T-helper 9 cell (primary cell): ENCODE data around the gene TSHZ2.
"Not testable (repeated sequence)": the region's sequence is repeated elsewhere in the genome, so short reads cannot be mapped to it uniquely, and the experiment has no call there.

ENCODE experiments used
- DNase-seq: peaks from one replicate; pipeline ENCODE4 v3.0.0-alpha.2; 2020

The TSHZ2 gene

GRCh38 chr20:53533500-53533899, 561.3 kb downstream of the TSHZ2 start:
- DNase-seq = no peak

GRCh38 chr20:53534037-53534436, 561.9 kb downstream of the TSHZ2 start:
- no peak for DNase-seq

GRCh38 chr20:53535878-53536277, 563.7 kb downstream of the TSHZ2 start:
- DNase-seq = no peak

GRCh38 chr20:53536382-53536781, 564.2 kb downstream of the TSHZ2 start:
- DNase-seq = not testable (repeated sequence)

GRCh38 chr20:53539516-53539915, 567.4 kb downstream of the TSHZ2 start:
- no peak for DNase-seq
